GM18526 (cell line): ENCODE data around the gene CDC25B.

Source experiments
- POLR2A ChIP-seq: IDR thresholded peaks from 3 replicates; pipeline ENCODE4 v1.6.1; 2011; ENCODE audit not compliant: insufficient read length; ENCODE audit errors: extremely low read depth

Gene CDC25B

GRCh38 chr20:3794701-3795420 lies 1.2 kb upstream of the CDC25B start:
- no peak for TF ChIP-seq POLR2A

- no peak for TF ChIP-seq POLR2A
These were observed 541 bp downstream of the CDC25B start for GRCh38 chr20:3796477-3797225.

- TF ChIP-seq POLR2A = no peak
These were observed 1.1 kb downstream of the CDC25B start for GRCh38 chr20:3797226-3797545.

- TF ChIP-seq POLR2A = peak; percentile 8
These were observed 1.7 kb downstream of the CDC25B start for GRCh38 chr20:3797592-3798372.

GRCh38 chr20:3798373-3798768 lies 2.3 kb downstream of the CDC25B start:
- no peak for TF ChIP-seq POLR2A

GRCh38 chr20:3798908-3799248 lies 2.8 kb downstream of the CDC25B start:
- no peak for TF ChIP-seq POLR2A

GRCh38 chr20:3800256-3800877 lies 4.3 kb downstream of the CDC25B start:
- no peak for TF ChIP-seq POLR2A

GRCh38 chr20:3800878-3801260 lies 4.8 kb downstream of the CDC25B start:
- TF ChIP-seq POLR2A = no peak

- no peak for TF ChIP-seq POLR2A
These were observed 5.2 kb downstream of the CDC25B start for GRCh38 chr20:3801299-3801698.

GRCh38 chr20:3801846-3802245 lies 5.7 kb downstream of the CDC25B start:
- no peak for TF ChIP-seq POLR2A

- no peak for TF ChIP-seq POLR2A
These were observed 6.6 kb downstream of the CDC25B start for GRCh38 chr20:3802524-3803239.

- TF ChIP-seq POLR2A = no peak
These were observed 7.2 kb downstream of the CDC25B start for GRCh38 chr20:3803289-3803688.

GRCh38 chr20:3803854-3804253 lies 7.7 kb downstream of the CDC25B start:
- no peak for TF ChIP-seq POLR2A

GRCh38 chr20:3804254-3804751 lies 8.2 kb downstream of the CDC25B start:
- no peak for TF ChIP-seq POLR2A

- no peak for TF ChIP-seq POLR2A
These were observed 8.7 kb downstream of the CDC25B start for GRCh38 chr20:3804781-3805180.
